Measurements from ENCODE around the gene UGCG. TPM values are rescaled to one million over a fixed set of nuclear protein-coding genes. Genes with fewer than 3 reads are reported as not detected.
A peak's percentile ranks its signal among the peaks of the same experiment; 100 is the strongest.

UGCG gene
- total and polyA plus RNA-seq, 2 donors (not counting 1 experiment from before 2014, with no cell fraction given) = 143 to 260 TPM

GRCh38 chr9:111868475-111868874 is 28.1 kb upstream of the UGCG start:
- no peak overlapping the region for H3K4me2 ChIP-seq (ENCODE audit: extremely low read depth, insufficient read depth, low read length)
- TF ChIP-seq EZH2 (IDR thresholded peaks at IDR 0.05; ENCODE audit: low read length, missing control alignments) = no peak
- TF ChIP-seq, protein P1, sequence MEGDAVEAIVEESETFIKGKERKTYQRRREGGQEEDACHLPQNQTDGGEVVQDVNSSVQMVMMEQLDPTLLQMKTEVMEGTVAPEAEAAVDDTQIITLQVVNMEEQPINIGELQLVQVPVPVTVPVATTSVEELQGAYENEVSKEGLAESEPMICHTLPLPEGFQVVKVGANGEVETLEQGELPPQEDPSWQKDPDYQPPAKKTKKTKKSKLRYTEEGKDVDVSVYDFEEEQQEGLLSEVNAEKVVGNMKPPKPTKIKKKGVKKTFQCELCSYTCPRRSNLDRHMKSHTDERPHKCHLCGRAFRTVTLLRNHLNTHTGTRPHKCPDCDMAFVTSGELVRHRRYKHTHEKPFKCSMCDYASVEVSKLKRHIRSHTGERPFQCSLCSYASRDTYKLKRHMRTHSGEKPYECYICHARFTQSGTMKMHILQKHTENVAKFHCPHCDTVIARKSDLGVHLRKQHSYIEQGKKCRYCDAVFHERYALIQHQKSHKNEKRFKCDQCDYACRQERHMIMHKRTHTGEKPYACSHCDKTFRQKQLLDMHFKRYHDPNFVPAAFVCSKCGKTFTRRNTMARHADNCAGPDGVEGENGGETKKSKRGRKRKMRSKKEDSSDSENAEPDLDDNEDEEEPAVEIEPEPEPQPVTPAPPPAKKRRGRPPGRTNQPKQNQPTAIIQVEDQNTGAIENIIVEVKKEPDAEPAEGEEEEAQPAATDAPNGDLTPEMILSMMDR (conservative IDR thresholded peaks at IDR 0.05 in 1 of 2, IDR thresholded peaks at IDR 0.05 in 1 of 2; ENCODE audit: low read depth in 1 of 2, low read length in 2 of 2) = no peak
- H3K27me3 ChIP-seq (ENCODE audit: control insufficient read depth, insufficient read depth, low read length) = no peaks in the 10 kb centered on the region

DNA sequence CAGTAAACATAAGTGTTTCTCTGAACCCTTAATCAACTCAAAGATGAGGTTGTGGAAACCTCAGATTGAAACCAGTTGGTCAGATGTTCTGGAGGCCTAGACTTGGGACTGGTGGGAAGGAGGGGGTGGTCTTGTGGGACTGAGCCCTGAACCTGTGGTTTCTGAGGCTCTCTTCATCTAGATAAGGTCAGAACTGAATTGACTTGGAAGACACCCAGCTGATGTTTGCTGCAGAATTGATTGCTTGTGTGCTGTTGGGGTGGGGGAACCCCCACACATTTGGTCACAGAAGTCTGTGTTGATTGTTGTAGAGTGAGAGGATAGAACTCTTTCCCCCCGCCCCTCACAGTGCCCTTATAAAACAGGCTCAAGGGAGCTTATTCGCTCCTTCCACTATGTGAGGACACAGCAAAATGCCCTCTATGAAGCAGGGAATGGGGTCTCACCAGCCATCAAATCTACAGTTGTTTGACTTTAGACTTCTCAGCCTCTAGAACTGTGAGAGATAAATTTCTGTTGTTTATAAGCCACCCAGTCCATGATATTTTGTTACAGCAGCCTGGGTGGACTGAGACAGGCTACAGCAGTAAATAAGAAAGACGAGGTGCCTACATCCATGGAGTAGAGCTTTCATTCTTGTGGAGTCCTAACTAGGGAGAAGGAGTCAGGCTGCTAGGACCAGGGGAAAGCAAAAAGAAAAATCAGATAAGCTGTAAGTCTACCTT is 25.7 kb upstream of the UGCG start:
- H3K4me1 ChIP-seq (ENCODE audit: control insufficient read depth, extremely low read depth, insufficient read depth, low read length) = no peaks in the 10 kb centered on the region
- no peaks in the 10 kb centered on the region for H3K27me3 ChIP-seq (ENCODE audit: control insufficient read depth, insufficient read depth, low read length)
- H3K36me3 ChIP-seq (ENCODE audit: control insufficient read depth, insufficient read depth, low read length) = no peaks in the 10 kb centered on the region
- no peak overlapping the region for H3K4me2 ChIP-seq (ENCODE audit: extremely low read depth, insufficient read depth, low read length)
- H2AFZ ChIP-seq (ENCODE audit: low read length) = no peak overlapping the region
- no peaks in the 10 kb centered on the region for H3K9me3 ChIP-seq (ENCODE audit: control insufficient read depth, insufficient read depth, low read depth, low read length)
- H3K9ac ChIP-seq (ENCODE audit: insufficient read depth, low read length) = no peak overlapping the region
- peak in 1 of 2 donors; percentile 11 for DNase-seq (ENCODE audit: low read depth in 2 of 2)
- TF ChIP-seq, protein P1 (conservative IDR thresholded peaks at IDR 0.05 in 1 of 2, IDR thresholded peaks at IDR 0.05 in 1 of 2; ENCODE audit: low read depth in 1 of 2, low read length in 2 of 2) = no peak
- no peak for TF ChIP-seq EZH2 (IDR thresholded peaks at IDR 0.05; ENCODE audit: low read length, missing control alignments)
- no peak overlapping the region for H3K27ac ChIP-seq (ENCODE audit: insufficient read depth, low read length)
- H4K20me1 ChIP-seq (ENCODE audit: control insufficient read depth, extremely low read depth, insufficient read depth, low read length) = no peaks in the 10 kb centered on the region
- H3K4me3 ChIP-seq (replicated peaks in 1 of 4; ENCODE audit: control extremely low read depth in 1 of 4, insufficient read depth in 1 of 4, low read depth in 3 of 4, low read length in 4 of 4) = no peak overlapping the region
- H3K79me2 ChIP-seq (ENCODE audit: control insufficient read depth, insufficient read depth, low read length) = no peaks in the 10 kb centered on the region

More at GRCh38 chr9:111868475-111868874, 28.1 kb upstream of the UGCG start:
- no peak for DNase-seq (ENCODE audit: low read depth in 2 of 2)
- H3K4me3 ChIP-seq (replicated peaks in 1 of 4; ENCODE audit: control extremely low read depth in 1 of 4, insufficient read depth in 1 of 4, low read depth in 3 of 4, low read length in 4 of 4) = no peak overlapping the region
- no peak overlapping the region for H3K9ac ChIP-seq (ENCODE audit: insufficient read depth, low read length)
- no peaks in the 10 kb centered on the region for H3K36me3 ChIP-seq (ENCODE audit: control insufficient read depth, insufficient read depth, low read length)
- no peak overlapping the region for H2AFZ ChIP-seq (ENCODE audit: low read length)
- H3K4me1 ChIP-seq (ENCODE audit: control insufficient read depth, extremely low read depth, insufficient read depth, low read length) = no peaks in the 10 kb centered on the region
- H3K9me3 ChIP-seq (ENCODE audit: control insufficient read depth, insufficient read depth, low read depth, low read length) = no peaks in the 10 kb centered on the region
- H3K27ac ChIP-seq (ENCODE audit: insufficient read depth, low read length) = no peak overlapping the region
- no peaks in the 10 kb centered on the region for H3K79me2 ChIP-seq (ENCODE audit: control insufficient read depth, insufficient read depth, low read length)
- H4K20me1 ChIP-seq (ENCODE audit: control insufficient read depth, extremely low read depth, insufficient read depth, low read length) = no peaks in the 10 kb centered on the region

DNA sequence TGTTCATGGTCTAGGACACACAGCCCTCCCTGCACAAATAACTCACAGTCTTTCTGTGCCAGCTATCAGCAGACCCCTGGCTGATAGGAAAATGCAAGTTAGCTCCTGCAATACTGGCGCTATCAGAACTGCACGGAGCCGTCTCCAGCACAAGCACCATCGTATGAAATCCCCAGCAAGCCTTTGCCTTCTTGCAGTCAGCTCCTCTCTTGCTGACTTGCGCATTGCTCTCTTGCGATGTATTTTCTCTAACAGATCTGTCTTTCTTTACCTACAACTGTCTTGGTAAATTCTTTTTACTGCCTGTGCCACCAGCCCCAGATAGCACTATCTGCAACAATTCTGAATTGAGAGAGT is 25.1 kb upstream of the UGCG start:
- H3K4me1 ChIP-seq (ENCODE audit: control insufficient read depth, extremely low read depth, insufficient read depth, low read length) = no peaks in the 10 kb centered on the region
- no peaks in the 10 kb centered on the region for H3K9me3 ChIP-seq (ENCODE audit: control insufficient read depth, insufficient read depth, low read depth, low read length)
- no peak overlapping the region for H2AFZ ChIP-seq (ENCODE audit: low read length)
- no peak overlapping the region for H3K9ac ChIP-seq (ENCODE audit: insufficient read depth, low read length)
- no peak overlapping the region for H3K4me2 ChIP-seq (ENCODE audit: extremely low read depth, insufficient read depth, low read length)
- no peak for TF ChIP-seq EZH2 (IDR thresholded peaks at IDR 0.05; ENCODE audit: low read length, missing control alignments)
- TF ChIP-seq, protein P1 (conservative IDR thresholded peaks at IDR 0.05 in 1 of 2, IDR thresholded peaks at IDR 0.05 in 1 of 2; ENCODE audit: low read depth in 1 of 2, low read length in 2 of 2) = no peak
- DNase-seq (ENCODE audit: low read depth in 2 of 2) = no peak
- no peaks in the 10 kb centered on the region for H3K27me3 ChIP-seq (ENCODE audit: control insufficient read depth, insufficient read depth, low read length)
- H3K36me3 ChIP-seq (ENCODE audit: control insufficient read depth, insufficient read depth, low read length) = no peaks in the 10 kb centered on the region
- no peaks in the 10 kb centered on the region for H3K79me2 ChIP-seq (ENCODE audit: control insufficient read depth, insufficient read depth, low read length)
- H3K27ac ChIP-seq (ENCODE audit: insufficient read depth, low read length) = no peak overlapping the region
- no peak overlapping the region for H3K4me3 ChIP-seq (replicated peaks in 1 of 4; ENCODE audit: control extremely low read depth in 1 of 4, insufficient read depth in 1 of 4, low read depth in 3 of 4, low read length in 4 of 4)
- H4K20me1 ChIP-seq (ENCODE audit: control insufficient read depth, extremely low read depth, insufficient read depth, low read length) = no peaks in the 10 kb centered on the region

Data from fibroblast of lung (primary cell).